Activated CD8-positive, alpha-beta T cell treated with anti-CD3 and anti-CD28 coated beads, Interleukin-2, amount 10 ng/mL, durations not matched to agents 7 days and 5 days (primary cell): Measurements from ENCODE around the gene NELL1. TPM values are rescaled to one million over a fixed set of nuclear protein-coding genes. Genes with fewer than 3 reads are reported as not detected.

Experiments used
- ATAC-seq: fragments of 150-1000 bp; cut with Tn5 transposase; one replicate; pipeline ENCODE4 v1.10.0; 2021; ENCODE audit warnings: moderate library complexity
- CTCF ChIA-PET: fragments of 350-600 bp; sonication (Branson Sonifier 250); formaldehyde crosslinking; loops from one replicate; lab custom pipeline; 2021; ENCODE audit warnings: antibody characterized with exemption; lab: Charles Lee
- POLR2A ChIA-PET: fragments of 350-600 bp; sonication (Branson Sonifier 250); formaldehyde crosslinking; loops from one replicate; lab custom pipeline; 2021; ENCODE audit warnings: antibody characterized with exemption; lab: Charles Lee
- DNase-seq: peaks from one replicate; pipeline ENCODE4 v3.0.0-alpha.2; 2020
- H3K27ac Mint-ChIP-seq: one replicate; pipeline ENCODE4 v1.8.0; 2021; ENCODE audit warnings: mild to moderate bottlenecking, mixed read lengths
- H3K27me3 Mint-ChIP-seq: one replicate; pipeline ENCODE4 v1.8.0; 2021; ENCODE audit warnings: low read depth, mixed read lengths
- H3K36me3 Mint-ChIP-seq: one replicate; pipeline ENCODE4 v1.8.0; 2021; ENCODE audit warnings: low read depth, mixed read lengths
- H3K4me1 Mint-ChIP-seq: one replicate; pipeline ENCODE4 v1.8.0; 2021; ENCODE audit warnings: low read depth, mixed read lengths
- H3K4me3 Mint-ChIP-seq: one replicate; pipeline ENCODE4 v1.8.0; 2021; ENCODE audit warnings: mild to moderate bottlenecking, mixed read lengths
- H3K9me3 Mint-ChIP-seq: one replicate; pipeline ENCODE4 v1.8.0; 2022; ENCODE audit warnings: mixed read lengths; ENCODE audit not compliant: insufficient read depth
- total RNA-seq, 2 experiments: library from RNA; stranded (reverse); gene quantifications; one replicate each; pipeline ENCODE4 v1.2.3, GENCODE V29; 2021

Gene NELL1
- total RNA-seq, 2 experiments from 2014 or later, result not detected

GRCh38 chr11:21018248-21018647 lies 348.9 kb downstream of the NELL1 start:
- CTCF ChIA-PET, result interaction anchor here (0.7 kb wide), 1 partner anchor 370 kb away, joined by 3 read pairs; no protein-coding TSS in a partner anchor
- POLR2A ChIA-PET, result no interaction called here
- no peaks in the 10 kb centered on the region for H3K36me3 Mint-ChIP-seq
- H3K27me3 Mint-ChIP-seq, result no peaks in the 10 kb centered on the region
- H3K4me3 Mint-ChIP-seq, result no peak overlapping the region
- no peaks in the 10 kb centered on the region for H3K9me3 Mint-ChIP-seq
- ATAC-seq (no peak), DNase-seq (no peak)
- no peaks in the 10 kb centered on the region for H3K4me1 Mint-ChIP-seq
- no peak overlapping the region for H3K27ac Mint-ChIP-seq

- POLR2A ChIA-PET, result no interaction called here
- H3K36me3 Mint-ChIP-seq, result no peaks in the 10 kb centered on the region
- H3K4me1 Mint-ChIP-seq, result no peaks in the 10 kb centered on the region
- no peak overlapping the region for H3K4me3 Mint-ChIP-seq
- DNase-seq (no peak), ATAC-seq (no peak)
- no peak overlapping the region for H3K27ac Mint-ChIP-seq
- H3K27me3 Mint-ChIP-seq, result no peaks in the 10 kb centered on the region
- CTCF ChIA-PET, result no interaction called here
- no peaks in the 10 kb centered on the region for H3K9me3 Mint-ChIP-seq
Measured at GRCh38 chr11:21026685-21027084, 357.3 kb downstream of the NELL1 start.

GRCh38 chr11:21037850-21038249 lies 368.5 kb downstream of the NELL1 start:
- H3K9me3 Mint-ChIP-seq, result no peaks in the 10 kb centered on the region
- CTCF ChIA-PET, result no interaction called here
- ATAC-seq (no peak), DNase-seq (no peak)
- no peaks in the 10 kb centered on the region for H3K4me1 Mint-ChIP-seq
- H3K27me3 Mint-ChIP-seq, result no peaks in the 10 kb centered on the region
- H3K27ac Mint-ChIP-seq, result no peak overlapping the region
- POLR2A ChIA-PET, result no interaction called here
- no peak overlapping the region for H3K4me3 Mint-ChIP-seq
- H3K36me3 Mint-ChIP-seq, result no peaks in the 10 kb centered on the region

GRCh38 chr11:21038801-21039200 lies 369.4 kb downstream of the NELL1 start:
- no peak overlapping the region for H3K27ac Mint-ChIP-seq
- H3K4me1 Mint-ChIP-seq, result no peaks in the 10 kb centered on the region
- H3K27me3 Mint-ChIP-seq, result no peaks in the 10 kb centered on the region
- ATAC-seq (no peak), DNase-seq (no peak)
- H3K36me3 Mint-ChIP-seq, result no peaks in the 10 kb centered on the region
- ChIA-PET CTCF (no interaction called here), POLR2A (no interaction called here)
- no peaks in the 10 kb centered on the region for H3K9me3 Mint-ChIP-seq
- no peak overlapping the region for H3K4me3 Mint-ChIP-seq

GRCh38 chr11:21040630-21041029 lies 371.2 kb downstream of the NELL1 start:
- H3K27me3 Mint-ChIP-seq, result no peaks in the 10 kb centered on the region
- CTCF ChIA-PET, result no interaction called here

GRCh38 chr11:21048626-21049025 lies 379.2 kb downstream of the NELL1 start:
- ATAC-seq, result no peak
- no peaks in the 10 kb centered on the region for H3K4me1 Mint-ChIP-seq

More at GRCh38 chr11:21040630-21041029, 371.2 kb downstream of the NELL1 start:
- no peak overlapping the region for H3K27ac Mint-ChIP-seq
- H3K36me3 Mint-ChIP-seq, result no peaks in the 10 kb centered on the region
- no peaks in the 10 kb centered on the region for H3K4me1 Mint-ChIP-seq
- no peak overlapping the region for H3K4me3 Mint-ChIP-seq
- H3K9me3 Mint-ChIP-seq, result no peaks in the 10 kb centered on the region
- POLR2A ChIA-PET, result no interaction called here
- ATAC-seq (no peak), DNase-seq (no peak)

GRCh38 chr11:21053466-21053865 lies 384.1 kb downstream of the NELL1 start:
- no peaks in the 10 kb centered on the region for H3K4me1 Mint-ChIP-seq
- ATAC-seq (no peak), DNase-seq (no peak)
- H3K27ac Mint-ChIP-seq, result no peak overlapping the region
- CTCF ChIA-PET, result no interaction called here
- no peak overlapping the region for H3K4me3 Mint-ChIP-seq
- POLR2A ChIA-PET, result no interaction called here
- H3K9me3 Mint-ChIP-seq, result no peaks in the 10 kb centered on the region
- H3K36me3 Mint-ChIP-seq, result no peaks in the 10 kb centered on the region
- H3K27me3 Mint-ChIP-seq, result no peaks in the 10 kb centered on the region

More at GRCh38 chr11:21048626-21049025, 379.2 kb downstream of the NELL1 start:
- H3K4me3 Mint-ChIP-seq, result no peak overlapping the region
- ChIA-PET CTCF (no interaction called here), POLR2A (no interaction called here)
- no peaks in the 10 kb centered on the region for H3K9me3 Mint-ChIP-seq
- no peak overlapping the region for H3K27ac Mint-ChIP-seq
- no peaks in the 10 kb centered on the region for H3K36me3 Mint-ChIP-seq
- DNase-seq, result no peak
- H3K27me3 Mint-ChIP-seq, result no peaks in the 10 kb centered on the region

- ChIA-PET CTCF (no interaction called here), POLR2A (interaction anchor here (0.6 kb wide), 1 partner anchor 24 kb away, joined by 3 read pairs; no protein-coding TSS in a partner anchor)
- H3K36me3 Mint-ChIP-seq, result no peaks in the 10 kb centered on the region
- H3K4me3 Mint-ChIP-seq, result no peak overlapping the region
- no peaks in the 10 kb centered on the region for H3K27me3 Mint-ChIP-seq
- H3K27ac Mint-ChIP-seq, result no peak overlapping the region
- no peak for ATAC-seq
- no peaks in the 10 kb centered on the region for H3K9me3 Mint-ChIP-seq
- DNase-seq, result no peak
- no peaks in the 10 kb centered on the region for H3K4me1 Mint-ChIP-seq
Measured at GRCh38 chr11:21056644-21057043, 387.3 kb downstream of the NELL1 start.

- Mint-ChIP-seq H3K27me3 (no peaks in the 10 kb centered on the region), H3K36me3 (no peaks in the 10 kb centered on the region), H3K4me1 (no peaks in the 10 kb centered on the region), H3K27ac (no peak overlapping the region), H3K9me3 (no peaks in the 10 kb centered on the region), H3K4me3 (no peak overlapping the region)
- ChIA-PET CTCF (no interaction called here), POLR2A (no interaction called here)
- ATAC-seq, result no peak
- no peak for DNase-seq
Measured at GRCh38 chr11:21059879-21060278, 390.5 kb downstream of the NELL1 start.

- no peak for DNase-seq
- H3K36me3 Mint-ChIP-seq, result no peaks in the 10 kb centered on the region
- no peaks in the 10 kb centered on the region for H3K9me3 Mint-ChIP-seq
- no peaks in the 10 kb centered on the region for H3K4me1 Mint-ChIP-seq
- ChIA-PET CTCF (no interaction called here), POLR2A (no interaction called here)
- no peaks in the 10 kb centered on the region for H3K27me3 Mint-ChIP-seq
- no peak for ATAC-seq
- no peak overlapping the region for H3K4me3 Mint-ChIP-seq
- no peak overlapping the region for H3K27ac Mint-ChIP-seq
Measured at GRCh38 chr11:21066030-21066429, 396.6 kb downstream of the NELL1 start.

- CTCF ChIA-PET, result no interaction called here
- H3K27ac Mint-ChIP-seq, result no peak overlapping the region
- POLR2A ChIA-PET, result no interaction called here
- H3K27me3 Mint-ChIP-seq, result no peaks in the 10 kb centered on the region
- no peak for ATAC-seq
- H3K4me3 Mint-ChIP-seq, result no peak overlapping the region
- H3K9me3 Mint-ChIP-seq, result no peaks in the 10 kb centered on the region
- no peaks in the 10 kb centered on the region for H3K4me1 Mint-ChIP-seq
- H3K36me3 Mint-ChIP-seq, result no peaks in the 10 kb centered on the region
- no peak for DNase-seq
Measured at GRCh38 chr11:21068886-21069285, 399.5 kb downstream of the NELL1 start.

- DNase-seq (no peak), ATAC-seq (no peak)
- ChIA-PET POLR2A (no interaction called here), CTCF (no interaction called here)
- no peaks in the 10 kb centered on the region for H3K9me3 Mint-ChIP-seq
- no peaks in the 10 kb centered on the region for H3K27me3 Mint-ChIP-seq
- no peaks in the 10 kb centered on the region for H3K4me1 Mint-ChIP-seq
- no peaks in the 10 kb centered on the region for H3K36me3 Mint-ChIP-seq
- no peak overlapping the region for H3K4me3 Mint-ChIP-seq
- H3K27ac Mint-ChIP-seq, result no peak overlapping the region
Measured at GRCh38 chr11:21069909-21070308, 400.5 kb downstream of the NELL1 start.

GRCh38 chr11:21072558-21072957 lies 403.2 kb downstream of the NELL1 start:
- ATAC-seq (no peak), DNase-seq (no peak)
- ChIA-PET POLR2A (no interaction called here), CTCF (no interaction called here)
- Mint-ChIP-seq H3K27ac (no peak overlapping the region), H3K4me3 (no peak overlapping the region), H3K9me3 (no peaks in the 10 kb centered on the region), H3K27me3 (no peaks in the 10 kb centered on the region), H3K36me3 (no peaks in the 10 kb centered on the region), H3K4me1 (no peaks in the 10 kb centered on the region)
